IPS-15b (cell line): ENCODE measurements around the gene ST6GALNAC3.

ENCODE experiments used
- H3K27me3 ChIP-seq: one replicate; pipeline ENCODE4 v1.6.1; 2013; ENCODE audit warnings: low read length; ENCODE audit not compliant: control insufficient read depth, insufficient read depth
- H3K36me3 ChIP-seq: one replicate; pipeline ENCODE4 v1.6.1; 2013; ENCODE audit warnings: low read length; ENCODE audit not compliant: control insufficient read depth, insufficient read depth
- H3K4me1 ChIP-seq: one replicate; pipeline ENCODE4 v1.6.1; 2013; ENCODE audit warnings: mild to moderate bottlenecking, low read length; ENCODE audit not compliant: control insufficient read depth, insufficient read depth
- H3K4me3 ChIP-seq: one replicate; pipeline ENCODE4 v1.5.1; 2013; ENCODE audit warnings: low read depth, low read length
- H3K9ac ChIP-seq: one replicate; pipeline ENCODE4 v1.6.1; 2013; ENCODE audit warnings: low read depth, mild to moderate bottlenecking, low read length
- H3K9me3 ChIP-seq: one replicate; pipeline ENCODE4 v1.6.1; 2013; ENCODE audit warnings: mild to moderate bottlenecking, low read length; ENCODE audit not compliant: control insufficient read depth, insufficient read depth

ST6GALNAC3 gene

DNA sequence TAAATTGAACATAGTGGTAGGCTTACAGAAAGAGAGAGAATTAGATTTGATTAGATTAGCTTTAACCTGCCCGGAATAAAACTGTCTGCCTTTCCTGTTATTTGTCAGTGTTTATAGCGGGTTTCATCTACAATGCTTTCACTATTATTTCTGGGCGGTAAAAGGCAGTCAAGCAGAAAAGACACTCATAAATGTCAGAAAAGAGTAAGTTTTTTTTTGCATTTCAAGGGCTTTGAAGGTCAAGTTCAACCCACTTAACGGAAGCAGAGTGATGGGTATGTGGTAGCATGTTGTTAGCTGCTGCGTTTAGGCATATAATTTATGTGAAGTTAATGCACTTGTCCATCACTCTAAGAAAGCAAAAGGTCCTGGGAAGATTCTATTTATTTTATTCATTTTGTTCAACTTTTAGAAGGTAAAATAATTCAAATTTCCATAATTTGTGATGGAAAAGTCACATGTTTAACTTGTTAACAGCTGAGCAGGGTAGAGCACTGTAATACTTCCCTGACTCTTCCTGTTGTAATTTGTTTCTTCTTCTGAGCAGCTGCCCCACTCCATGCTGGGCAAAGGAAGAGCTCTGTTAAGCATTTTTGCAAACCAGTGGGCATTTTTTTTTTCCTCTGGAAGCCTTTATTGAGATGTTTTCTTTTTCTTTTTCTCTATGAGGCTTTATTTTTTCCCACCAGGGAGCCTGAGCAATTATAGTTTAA is 220.1 kb downstream of the ST6GALNAC3 start:
- Histone ChIP-seq H3K9ac (no peak overlapping the region), H3K9me3 (no peaks in the 10 kb centered on the region), H3K4me3 (no peak overlapping the region), H3K27me3 (no peaks in the 10 kb centered on the region), H3K36me3 (no peaks in the 10 kb centered on the region), H3K4me1 (peaks cover 16% of the 10 kb centered on the region)

- Histone ChIP-seq H3K27me3 (no peaks in the 10 kb centered on the region), H3K9ac (no peak overlapping the region), H3K4me1 (peaks cover 11% of the 10 kb centered on the region), H3K36me3 (no peaks in the 10 kb centered on the region), H3K9me3 (no peaks in the 10 kb centered on the region), H3K4me3 (no peak overlapping the region)
Observed at GRCh38 chr1:76298399-76298798, 223.9 kb downstream of the ST6GALNAC3 start.

GRCh38 chr1:76299036-76299435 is 224.5 kb downstream of the ST6GALNAC3 start:
- Histone ChIP-seq H3K9ac (no peak overlapping the region), H3K4me3 (no peak overlapping the region), H3K4me1 (peaks cover 11% of the 10 kb centered on the region), H3K27me3 (no peaks in the 10 kb centered on the region), H3K36me3 (no peaks in the 10 kb centered on the region), H3K9me3 (no peaks in the 10 kb centered on the region)

DNA sequence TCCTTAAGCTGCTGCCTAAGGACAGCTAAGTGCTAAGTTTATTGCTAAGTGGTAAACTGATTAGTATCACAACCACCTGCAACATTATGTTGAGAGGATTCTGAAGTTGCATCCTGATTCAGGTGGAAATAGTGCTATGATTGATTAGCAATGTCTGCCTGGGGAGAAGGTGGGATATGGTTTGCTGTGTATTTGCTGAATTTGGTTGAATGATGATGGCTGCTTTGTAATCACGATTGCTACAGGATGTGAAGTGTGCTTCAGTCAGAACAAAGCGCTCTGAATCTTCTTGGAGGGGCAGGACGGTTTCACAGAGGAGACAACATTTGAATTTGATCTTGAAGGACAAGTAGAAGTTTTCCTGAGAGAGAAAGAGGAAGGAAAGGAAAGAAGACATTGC is 226.0 kb downstream of the ST6GALNAC3 start:
- Histone ChIP-seq H3K27me3 (no peaks in the 10 kb centered on the region), H3K36me3 (no peaks in the 10 kb centered on the region), H3K9me3 (no peaks in the 10 kb centered on the region), H3K4me1 (peaks cover 5% of the 10 kb centered on the region), H3K4me3 (no peak overlapping the region), H3K9ac (no peak overlapping the region)

DNA sequence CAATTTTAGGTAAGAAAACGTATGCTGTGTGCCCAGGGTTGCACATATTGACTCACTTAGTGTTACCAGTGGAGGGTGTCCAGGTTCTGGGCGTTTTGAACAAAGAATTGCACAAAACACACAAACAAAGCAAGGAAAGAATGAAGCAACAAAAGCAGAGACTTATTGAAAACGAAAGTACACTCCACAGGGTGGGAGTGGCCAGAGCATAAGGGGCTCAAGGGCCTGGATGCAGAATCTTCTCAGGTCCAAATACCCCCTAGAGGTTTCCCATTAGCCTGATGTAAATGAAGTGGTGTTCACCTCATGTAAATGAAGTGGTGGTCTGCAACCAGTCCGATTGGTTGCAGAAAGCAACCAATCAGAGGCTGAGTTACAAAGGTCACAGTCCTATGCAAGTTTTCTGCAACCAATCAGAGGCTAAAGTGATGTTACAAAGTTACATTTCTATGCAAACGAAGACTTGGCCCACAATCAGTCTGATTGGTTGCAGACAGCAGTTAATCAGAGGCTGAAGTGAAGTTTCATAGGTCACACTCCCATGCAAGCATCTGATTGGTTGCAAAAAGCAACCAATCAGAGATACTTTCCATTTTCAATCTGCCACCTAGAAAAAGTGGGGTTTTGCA is 228.3 kb downstream of the ST6GALNAC3 start:
- Histone ChIP-seq H3K4me3 (no peak overlapping the region), H3K27me3 (no peaks in the 10 kb centered on the region), H3K9me3 (no peaks in the 10 kb centered on the region), H3K9ac (no peak overlapping the region), H3K4me1 (no peaks in the 10 kb centered on the region), H3K36me3 (no peaks in the 10 kb centered on the region)

DNA sequence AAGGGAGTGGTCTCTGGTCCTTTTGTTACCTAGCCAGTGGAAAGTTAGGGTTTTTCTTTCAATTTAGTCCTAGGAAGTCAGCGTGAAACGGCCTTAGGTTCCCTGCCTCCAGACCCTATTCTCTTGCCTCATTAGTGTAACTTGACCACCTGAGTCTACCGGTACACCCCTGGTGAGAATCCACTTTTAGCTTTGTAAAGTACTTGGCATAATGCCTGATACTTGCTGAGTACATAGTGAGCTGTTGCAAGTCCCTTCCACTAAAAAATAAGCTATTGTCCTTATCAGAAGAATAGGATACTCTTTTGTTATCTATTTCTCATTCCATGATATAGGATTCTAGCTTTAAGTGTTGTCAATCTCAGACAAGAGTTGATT is 228.8 kb downstream of the ST6GALNAC3 start:
- H3K4me1 ChIP-seq = no peaks in the 10 kb centered on the region
- no peak overlapping the region for H3K4me3 ChIP-seq
- no peaks in the 10 kb centered on the region for H3K27me3 ChIP-seq
- no peaks in the 10 kb centered on the region for H3K9me3 ChIP-seq
- H3K9ac ChIP-seq = no peak overlapping the region
- no peaks in the 10 kb centered on the region for H3K36me3 ChIP-seq

GRCh38 chr1:76313304-76313703 is 238.8 kb downstream of the ST6GALNAC3 start:
- no peaks in the 10 kb centered on the region for H3K27me3 ChIP-seq
- no peak overlapping the region for H3K4me3 ChIP-seq
- H3K9me3 ChIP-seq = no peaks in the 10 kb centered on the region
- no peaks in the 10 kb centered on the region for H3K4me1 ChIP-seq
- no peak overlapping the region for H3K9ac ChIP-seq
- H3K36me3 ChIP-seq = no peaks in the 10 kb centered on the region

- Histone ChIP-seq H3K27me3 (no peaks in the 10 kb centered on the region), H3K4me3 (no peak overlapping the region), H3K9me3 (no peaks in the 10 kb centered on the region), H3K9ac (no peak overlapping the region), H3K36me3 (no peaks in the 10 kb centered on the region), H3K4me1 (no peaks in the 10 kb centered on the region)
Observed at GRCh38 chr1:76314730-76315129, 240.2 kb downstream of the ST6GALNAC3 start.

DNA sequence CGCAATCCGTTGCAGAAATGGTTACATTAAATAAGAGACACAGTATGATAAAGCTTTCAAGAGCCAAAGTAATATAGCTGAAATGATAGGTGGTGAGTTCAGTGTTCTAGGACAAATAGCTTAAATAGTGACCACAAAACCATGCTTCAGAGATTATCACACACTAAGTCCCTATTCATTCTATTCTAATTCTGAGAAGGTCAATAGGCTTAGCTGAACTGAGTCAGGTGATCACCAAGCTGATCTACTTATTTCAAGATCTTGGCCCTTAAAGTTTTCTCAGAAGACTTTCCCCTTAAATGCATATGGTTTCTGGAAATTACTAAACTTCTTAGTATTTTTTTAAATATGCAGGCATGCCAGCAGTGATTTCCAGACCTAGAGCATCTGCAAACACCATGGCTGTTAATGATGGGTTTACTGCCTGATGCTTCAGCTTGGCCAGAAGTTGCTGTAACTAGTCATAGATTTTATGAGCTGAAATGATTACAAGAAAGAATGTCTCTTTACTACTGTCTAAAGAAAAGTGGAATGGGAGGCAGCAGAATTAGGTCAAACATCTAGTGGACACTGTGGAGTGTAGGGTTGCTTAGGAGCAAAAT is 242.9 kb downstream of the ST6GALNAC3 start:
- no peak overlapping the region for H3K4me3 ChIP-seq
- no peaks in the 10 kb centered on the region for H3K27me3 ChIP-seq
- no peaks in the 10 kb centered on the region for H3K4me1 ChIP-seq
- H3K9me3 ChIP-seq = no peaks in the 10 kb centered on the region
- no peak overlapping the region for H3K9ac ChIP-seq
- H3K36me3 ChIP-seq = no peaks in the 10 kb centered on the region

DNA sequence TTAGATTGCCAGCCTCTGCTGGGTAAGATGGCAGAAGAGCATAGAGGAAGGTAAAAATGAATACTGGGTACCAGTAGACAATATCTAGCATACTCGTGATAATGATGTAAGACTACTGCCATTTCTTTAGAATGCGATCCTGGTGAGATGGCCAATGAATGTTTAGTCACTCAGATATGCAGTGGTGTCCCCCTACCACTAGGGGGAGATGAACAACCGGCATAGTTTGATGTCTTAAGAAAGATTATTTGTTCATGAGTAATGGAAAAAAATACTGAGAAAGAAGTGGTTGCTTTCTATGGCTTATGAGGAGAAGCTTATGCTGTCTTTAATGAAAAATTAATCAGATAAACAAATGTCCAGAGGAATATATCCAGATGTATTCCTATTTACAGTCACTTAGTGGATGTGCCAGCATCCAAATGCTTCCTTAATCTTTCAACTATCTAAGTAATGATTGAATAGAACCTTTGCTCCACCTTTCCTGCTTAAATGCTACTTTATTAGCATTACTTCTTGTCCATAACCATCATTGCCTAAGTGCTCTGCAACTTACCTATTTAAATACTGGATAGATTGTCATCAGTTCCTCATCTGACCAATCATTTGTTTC is 256.6 kb downstream of the ST6GALNAC3 start:
- H3K36me3 ChIP-seq = no peaks in the 10 kb centered on the region
- no peak overlapping the region for H3K9ac ChIP-seq
- no peak overlapping the region for H3K4me3 ChIP-seq
- no peaks in the 10 kb centered on the region for H3K9me3 ChIP-seq
- H3K27me3 ChIP-seq = no peaks in the 10 kb centered on the region
- H3K4me1 ChIP-seq = no peaks in the 10 kb centered on the region

DNA sequence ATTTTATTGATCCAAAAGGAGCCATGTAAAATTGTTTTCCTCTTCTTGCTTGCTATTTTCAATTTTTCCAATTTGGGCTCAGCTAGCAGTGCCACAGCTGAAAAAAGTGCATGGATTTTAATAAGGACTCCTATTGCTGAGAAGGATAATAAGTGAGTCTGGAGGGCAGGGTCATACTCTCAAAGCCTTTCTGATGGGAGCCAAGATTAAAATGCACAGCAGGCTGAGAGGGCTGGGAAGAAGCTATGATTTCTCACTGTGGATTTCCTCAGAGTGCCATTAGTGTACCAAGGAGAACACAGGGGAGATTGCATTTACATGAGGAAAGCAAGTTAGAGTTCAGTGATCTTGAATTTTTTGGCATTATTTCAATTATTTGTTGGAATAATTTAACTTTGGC is 261.3 kb downstream of the ST6GALNAC3 start:
- Histone ChIP-seq H3K9ac (no peak overlapping the region), H3K4me1 (no peaks in the 10 kb centered on the region), H3K9me3 (no peaks in the 10 kb centered on the region), H3K4me3 (no peak overlapping the region), H3K27me3 (no peaks in the 10 kb centered on the region), H3K36me3 (no peaks in the 10 kb centered on the region)

- Histone ChIP-seq H3K9ac (no peak overlapping the region), H3K36me3 (no peaks in the 10 kb centered on the region), H3K27me3 (no peaks in the 10 kb centered on the region), H3K4me1 (no peaks in the 10 kb centered on the region), H3K9me3 (no peaks in the 10 kb centered on the region), H3K4me3 (no peak overlapping the region)
Observed at GRCh38 chr1:76336931-76337371, 262.4 kb downstream of the ST6GALNAC3 start.
